LNCAP (cell line): ENCODE measurements around the gene SHFL.

Experiments
- TF ChIP-seq, protein P1 (sequence below): fragments of 450-650 bp; IDR thresholded peaks from 2 replicates; pipeline ENCODE4 v1.5.1; 2017; ENCODE audit warnings: mild to moderate bottlenecking

SHFL gene

DNA sequence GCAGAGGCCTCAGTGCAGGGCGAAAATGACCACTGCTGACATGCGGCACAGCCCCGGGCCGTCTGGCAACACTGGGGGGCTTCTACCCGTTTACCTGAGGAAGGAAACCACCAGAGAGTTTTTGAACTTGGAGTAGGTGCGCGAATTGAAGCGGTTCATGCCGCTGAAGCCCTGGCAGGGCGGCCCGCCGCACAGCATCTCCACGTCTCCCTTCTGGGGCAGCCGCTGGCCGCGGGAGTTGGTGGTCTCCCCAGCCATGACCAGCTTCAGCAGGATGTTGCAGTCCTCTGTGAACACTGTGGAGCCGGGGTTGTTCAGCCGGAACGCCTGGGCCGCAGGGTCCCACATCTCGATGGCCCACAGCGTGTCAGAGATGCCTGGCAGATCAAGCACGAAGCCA lies 53.8 kb downstream of the SHFL start:
- TF ChIP-seq, protein P1, sequence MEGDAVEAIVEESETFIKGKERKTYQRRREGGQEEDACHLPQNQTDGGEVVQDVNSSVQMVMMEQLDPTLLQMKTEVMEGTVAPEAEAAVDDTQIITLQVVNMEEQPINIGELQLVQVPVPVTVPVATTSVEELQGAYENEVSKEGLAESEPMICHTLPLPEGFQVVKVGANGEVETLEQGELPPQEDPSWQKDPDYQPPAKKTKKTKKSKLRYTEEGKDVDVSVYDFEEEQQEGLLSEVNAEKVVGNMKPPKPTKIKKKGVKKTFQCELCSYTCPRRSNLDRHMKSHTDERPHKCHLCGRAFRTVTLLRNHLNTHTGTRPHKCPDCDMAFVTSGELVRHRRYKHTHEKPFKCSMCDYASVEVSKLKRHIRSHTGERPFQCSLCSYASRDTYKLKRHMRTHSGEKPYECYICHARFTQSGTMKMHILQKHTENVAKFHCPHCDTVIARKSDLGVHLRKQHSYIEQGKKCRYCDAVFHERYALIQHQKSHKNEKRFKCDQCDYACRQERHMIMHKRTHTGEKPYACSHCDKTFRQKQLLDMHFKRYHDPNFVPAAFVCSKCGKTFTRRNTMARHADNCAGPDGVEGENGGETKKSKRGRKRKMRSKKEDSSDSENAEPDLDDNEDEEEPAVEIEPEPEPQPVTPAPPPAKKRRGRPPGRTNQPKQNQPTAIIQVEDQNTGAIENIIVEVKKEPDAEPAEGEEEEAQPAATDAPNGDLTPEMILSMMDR = no peak

DNA sequence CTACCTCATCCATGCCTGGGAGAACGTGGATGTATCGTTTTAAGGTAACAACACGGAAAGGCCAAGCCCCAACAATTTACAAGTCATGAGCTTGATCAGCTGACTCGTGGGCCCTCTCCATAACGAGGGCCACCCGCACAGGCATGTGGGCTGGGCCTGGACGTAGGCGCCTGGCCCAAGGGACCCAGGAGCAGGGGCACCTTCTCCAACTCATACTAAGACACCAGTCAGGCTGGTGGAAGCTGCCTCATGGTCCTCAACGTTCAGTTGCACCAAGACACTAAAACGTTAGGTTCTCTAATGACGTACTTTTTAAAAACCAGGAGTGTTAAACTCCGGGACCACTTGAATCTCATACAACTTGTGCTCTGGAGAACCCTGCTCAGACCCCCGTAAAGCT lies 55.4 kb downstream of the SHFL start:
- TF ChIP-seq, protein P1 = no peak

DNA sequence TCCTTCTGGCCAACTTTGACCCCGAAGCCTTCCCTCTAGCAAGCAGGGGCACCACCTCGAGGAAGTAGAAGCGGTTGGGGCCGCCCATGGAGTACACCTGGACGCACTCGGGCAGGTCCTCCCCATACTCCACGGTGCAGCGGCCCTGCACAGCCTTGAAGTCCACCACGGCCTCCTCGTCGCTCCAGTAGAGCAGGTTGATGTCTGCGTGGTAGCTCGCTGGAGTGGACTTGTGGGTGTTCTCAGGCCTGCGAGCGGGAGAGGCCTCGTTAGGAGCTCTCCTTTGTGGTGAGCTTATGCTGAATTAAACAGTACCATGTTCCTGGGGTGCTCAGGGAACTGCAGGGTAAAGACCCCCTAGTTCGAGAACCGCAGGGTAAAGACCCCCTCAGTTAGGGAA lies 55.9 kb downstream of the SHFL start:
- TF ChIP-seq, protein P1 = no peak
